K562 treated with DMSO at 1 percent for 24 hours (cell line): ENCODE measurements around the gene CSRNP3. TPM values are rescaled to one million over a fixed set of nuclear protein-coding genes. Genes with fewer than 3 reads are reported as not detected.

Experiments used
- total RNA-seq: library from RNA; unstranded; fragments of 300-600 nt; gene quantifications from 2 replicates; pipeline ENCODE4 v1.2.3, GENCODE V29; 2022; ENCODE audit warnings: low read depth; ENCODE audit not compliant: insufficient read depth

Gene CSRNP3
- not detected in 2 replicates for total RNA-seq

DNA sequence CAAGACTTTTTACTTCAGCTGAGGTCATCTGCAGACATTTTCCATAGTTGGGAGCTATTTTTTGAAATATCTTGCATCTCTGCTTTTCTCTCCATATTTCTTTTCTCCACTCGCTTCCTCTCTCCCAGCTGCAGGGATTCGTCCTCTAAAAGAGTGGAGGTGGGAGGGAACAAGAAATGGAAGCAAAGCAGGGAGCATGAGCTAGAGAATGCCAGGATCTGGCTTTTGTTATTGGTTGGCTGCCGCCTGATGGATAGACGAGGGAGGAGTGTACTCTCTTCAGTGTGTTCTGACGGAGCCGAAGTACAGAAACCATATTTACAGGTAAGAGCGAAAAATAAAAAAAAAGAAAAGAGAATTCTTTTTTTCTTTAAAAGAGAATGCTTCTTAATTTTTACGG is at the start of gene CSRNP3:
TSS of gene CSRNP3 (plus strand) at position 282 of the 400 bp plus-strand sequence. CDS start 125,368 bp downstream, outside the sequence.

Other genes with a start within 250 kb of the CSRNP3 start
- gene SCN2A, start 230.3 kb upstream of the CSRNP3 start, total RNA-seq: 0.25 and 0.29 TPM in 2 replicates